ENCODE measurements around the gene AFF3.
"Not testable (repeated sequence)": the region's sequence is repeated elsewhere in the genome, so short reads cannot be mapped to it uniquely, and the experiment has no call there.

AFF3 gene

DNA sequence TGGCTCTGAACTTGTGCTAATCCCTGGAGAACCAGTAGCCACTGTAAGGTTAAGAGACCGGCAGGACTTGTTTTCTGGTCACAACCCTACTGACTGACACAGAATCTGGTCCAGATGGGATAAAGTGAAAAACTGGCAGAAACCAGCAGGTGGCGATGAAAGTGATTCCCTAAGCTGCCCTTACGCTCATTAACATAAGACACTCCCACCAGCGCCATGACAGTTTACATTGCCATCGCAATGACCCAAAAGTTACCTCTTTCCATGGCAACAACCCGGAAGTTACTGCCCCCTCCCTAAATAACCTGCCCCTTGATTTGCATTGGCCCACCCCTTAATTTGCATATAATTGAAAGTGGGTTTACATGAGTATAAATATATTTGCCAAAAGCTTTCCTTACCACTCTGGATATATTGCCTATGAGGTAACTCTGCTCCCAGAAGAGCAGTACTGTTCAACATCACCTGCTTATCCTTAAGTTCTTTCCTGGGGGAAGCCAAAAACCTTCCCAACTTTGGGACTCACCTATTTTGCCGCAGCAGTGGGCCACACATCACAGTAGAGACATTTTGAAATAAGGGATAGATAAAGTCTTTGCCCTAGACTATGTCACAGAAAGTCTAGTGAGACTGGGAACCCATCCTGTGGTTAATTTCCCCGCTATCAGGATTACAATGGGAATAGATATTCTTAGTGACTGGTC, 35.8 kb upstream of the AFF3 start:
- Histone ChIP-seq H3K36me3 (ENCODE audit: control insufficient read depth in 2 of 2, insufficient read depth in 2 of 2, low read length in 2 of 2) (no peaks in the 10 kb centered on the region), H3K4me3 (ENCODE audit: low read length in 2 of 2) (no peak overlapping the region), H3K9me3 (ENCODE audit: control insufficient read depth in 2 of 2, low read length in 2 of 2) (no peaks in the 10 kb centered on the region), H3K27me3 (ENCODE audit: control insufficient read depth in 1 of 2, insufficient read depth in 2 of 2, low read length in 2 of 2) (no peaks in the 10 kb centered on the region), H3K27ac (ENCODE audit: low read length) (no peak overlapping the region), H3K9ac (ENCODE audit: low read length in 2 of 2) (no peak overlapping the region), H3K4me1 (ENCODE audit: control insufficient read depth, insufficient read depth, low read length) (no peaks in the 10 kb centered on the region)

GRCh38 chr2:100176925-100177324, 34.5 kb upstream of the AFF3 start:
- H3K9me3 ChIP-seq (ENCODE audit: control insufficient read depth in 2 of 2, low read length in 2 of 2): no peaks in the 10 kb centered on the region
- H3K9ac ChIP-seq (ENCODE audit: low read length in 2 of 2): no peak overlapping the region
- H3K4me1 ChIP-seq (ENCODE audit: control insufficient read depth, insufficient read depth, low read length): no peaks in the 10 kb centered on the region
- no peak overlapping the region for H3K27ac ChIP-seq (ENCODE audit: low read length)
- H3K36me3 ChIP-seq (ENCODE audit: control insufficient read depth in 2 of 2, insufficient read depth in 2 of 2, low read length in 2 of 2): no peaks in the 10 kb centered on the region
- H3K4me3 ChIP-seq (ENCODE audit: low read length in 2 of 2): no peak overlapping the region
- no peaks in the 10 kb centered on the region for H3K27me3 ChIP-seq (ENCODE audit: control insufficient read depth in 1 of 2, insufficient read depth in 2 of 2, low read length in 2 of 2)

DNA sequence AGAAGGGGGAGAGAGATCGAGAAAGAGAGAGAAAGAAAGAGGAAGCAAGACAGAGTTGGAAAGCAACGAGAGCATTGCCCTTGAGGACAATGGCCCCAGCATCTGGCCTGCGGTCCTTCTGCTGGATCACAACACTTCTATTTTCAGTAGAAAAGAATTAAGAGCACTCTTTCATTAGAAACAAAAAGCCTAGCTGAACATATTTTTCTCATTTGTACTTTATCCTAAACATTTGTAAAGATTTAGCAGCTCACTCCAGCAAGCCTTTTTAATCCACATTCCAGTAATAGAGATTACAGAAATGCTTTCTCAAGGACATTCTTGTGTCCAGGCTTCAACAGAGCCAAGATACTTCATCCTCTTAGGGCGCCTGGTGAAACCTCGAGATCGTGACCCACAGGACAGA, 31.6 kb upstream of the AFF3 start:
- Histone ChIP-seq H3K27ac (ENCODE audit: low read length) (no peak overlapping the region), H3K9ac (ENCODE audit: low read length in 2 of 2) (no peak overlapping the region), H3K4me3 (ENCODE audit: low read length in 2 of 2) (no peak overlapping the region), H3K27me3 (ENCODE audit: control insufficient read depth in 1 of 2, insufficient read depth in 2 of 2, low read length in 2 of 2) (no peaks in the 10 kb centered on the region), H3K9me3 (ENCODE audit: control insufficient read depth in 2 of 2, low read length in 2 of 2) (no peaks in the 10 kb centered on the region), H3K4me1 (ENCODE audit: control insufficient read depth, insufficient read depth, low read length) (no peaks in the 10 kb centered on the region), H3K36me3 (ENCODE audit: control insufficient read depth in 2 of 2, insufficient read depth in 2 of 2, low read length in 2 of 2) (no peaks in the 10 kb centered on the region)

GRCh38 chr2:100166701-100167100, 24.3 kb upstream of the AFF3 start:
- no peaks in the 10 kb centered on the region for H3K36me3 ChIP-seq (ENCODE audit: control insufficient read depth in 2 of 2, insufficient read depth in 2 of 2, low read length in 2 of 2)
- no peaks in the 10 kb centered on the region for H3K4me1 ChIP-seq (ENCODE audit: control insufficient read depth, insufficient read depth, low read length)
- H3K9me3 ChIP-seq (ENCODE audit: control insufficient read depth in 2 of 2, low read length in 2 of 2): no peaks in the 10 kb centered on the region
- H3K27ac ChIP-seq (ENCODE audit: low read length): no peak overlapping the region
- no peaks in the 10 kb centered on the region for H3K27me3 ChIP-seq (ENCODE audit: control insufficient read depth in 1 of 2, insufficient read depth in 2 of 2, low read length in 2 of 2)
- H3K4me3 ChIP-seq (ENCODE audit: low read length in 2 of 2): no peak overlapping the region
- no peak overlapping the region for H3K9ac ChIP-seq (ENCODE audit: low read length in 2 of 2)

DNA sequence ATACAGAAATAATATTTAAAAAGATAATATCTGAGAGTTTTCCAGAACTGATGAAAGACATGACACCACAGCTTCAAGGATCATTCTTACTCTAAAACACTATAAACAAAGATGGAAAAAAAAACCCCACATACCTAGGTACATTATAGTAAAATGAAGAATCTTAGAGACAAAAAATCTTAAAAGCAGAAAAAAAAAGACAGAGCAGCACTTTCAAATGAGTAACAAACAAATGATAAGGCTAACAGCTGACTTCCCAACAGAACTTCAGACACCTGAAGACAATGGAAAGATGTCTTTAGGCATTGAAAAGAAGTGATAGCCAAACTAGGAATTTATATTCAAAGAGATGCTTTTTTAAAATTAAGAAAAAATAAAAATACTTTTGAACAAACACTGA, 21.2 kb upstream of the AFF3 start:
- Histone ChIP-seq H3K36me3 (ENCODE audit: control insufficient read depth in 2 of 2, insufficient read depth in 2 of 2, low read length in 2 of 2) (no peaks in the 10 kb centered on the region), H3K9me3 (ENCODE audit: control insufficient read depth in 2 of 2, low read length in 2 of 2) (no peaks in the 10 kb centered on the region), H3K4me3 (ENCODE audit: low read length in 2 of 2) (no peak overlapping the region), H3K27ac (ENCODE audit: low read length) (no peak overlapping the region), H3K9ac (ENCODE audit: low read length in 2 of 2) (no peak overlapping the region), H3K27me3 (ENCODE audit: control insufficient read depth in 1 of 2, insufficient read depth in 2 of 2, low read length in 2 of 2) (no peaks in the 10 kb centered on the region), H3K4me1 (ENCODE audit: control insufficient read depth, insufficient read depth, low read length) (no peaks in the 10 kb centered on the region)

- Histone ChIP-seq H3K4me1 (ENCODE audit: control insufficient read depth, insufficient read depth, low read length) (no peaks in the 10 kb centered on the region), H3K27me3 (ENCODE audit: control insufficient read depth in 1 of 2, insufficient read depth in 2 of 2, low read length in 2 of 2) (no peaks in the 10 kb centered on the region), H3K4me3 (ENCODE audit: low read length in 2 of 2) (no peak overlapping the region), H3K36me3 (ENCODE audit: control insufficient read depth in 2 of 2, insufficient read depth in 2 of 2, low read length in 2 of 2) (no peaks in the 10 kb centered on the region), H3K9ac (ENCODE audit: low read length in 2 of 2) (no peak overlapping the region), H3K9me3 (ENCODE audit: control insufficient read depth in 2 of 2, low read length in 2 of 2) (no peaks in the 10 kb centered on the region), H3K27ac (ENCODE audit: low read length) (no peak overlapping the region)
Observed at GRCh38 chr2:100161945-100162620, 19.7 kb upstream of the AFF3 start.

DNA sequence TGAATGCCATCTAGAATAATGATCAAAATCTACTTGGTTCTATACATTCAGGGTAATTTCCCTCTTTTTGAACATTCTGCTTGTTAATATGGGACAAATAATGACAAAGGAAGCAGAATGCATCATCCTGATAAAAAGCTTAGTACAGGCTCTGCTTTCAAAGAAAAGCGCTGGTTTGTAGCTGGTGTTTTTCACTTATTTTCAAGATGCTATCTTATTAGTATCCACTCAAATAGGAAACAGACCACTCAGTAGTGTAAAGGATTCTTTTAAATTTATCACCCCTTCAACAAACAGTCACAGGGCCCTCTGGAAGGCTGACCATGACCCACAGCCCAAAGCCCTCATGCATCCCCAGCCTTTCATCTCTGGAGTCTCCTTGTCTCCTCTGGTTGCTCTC, 18.0 kb upstream of the AFF3 start:
- H3K27me3 ChIP-seq (ENCODE audit: control insufficient read depth in 1 of 2, insufficient read depth in 2 of 2, low read length in 2 of 2): no peaks in the 10 kb centered on the region
- no peaks in the 10 kb centered on the region for H3K4me1 ChIP-seq (ENCODE audit: control insufficient read depth, insufficient read depth, low read length)
- no peaks in the 10 kb centered on the region for H3K9me3 ChIP-seq (ENCODE audit: control insufficient read depth in 2 of 2, low read length in 2 of 2)
- H3K27ac ChIP-seq (ENCODE audit: low read length): no peak overlapping the region
- H3K9ac ChIP-seq (ENCODE audit: low read length in 2 of 2): no peak overlapping the region
- H3K4me3 ChIP-seq (ENCODE audit: low read length in 2 of 2): no peak overlapping the region
- no peaks in the 10 kb centered on the region for H3K36me3 ChIP-seq (ENCODE audit: control insufficient read depth in 2 of 2, insufficient read depth in 2 of 2, low read length in 2 of 2)

GRCh38 chr2:100151832-100152231, 9.4 kb upstream of the AFF3 start:
- H3K36me3 ChIP-seq (ENCODE audit: control insufficient read depth in 2 of 2, insufficient read depth in 2 of 2, low read length in 2 of 2); H3K27ac ChIP-seq (ENCODE audit: low read length); H3K9me3 ChIP-seq (ENCODE audit: control insufficient read depth in 2 of 2, low read length in 2 of 2); H3K4me3 ChIP-seq (ENCODE audit: low read length in 2 of 2); H3K4me1 ChIP-seq (ENCODE audit: control insufficient read depth, insufficient read depth, low read length); H3K9ac ChIP-seq (ENCODE audit: low read length in 2 of 2); H3K27me3 ChIP-seq (ENCODE audit: control insufficient read depth in 1 of 2, insufficient read depth in 2 of 2, low read length in 2 of 2): not testable (repeated sequence)

GRCh38 chr2:100151310-100151709, 8.9 kb upstream of the AFF3 start:
- Histone ChIP-seq H3K4me3 (ENCODE audit: low read length in 2 of 2) (no peak overlapping the region), H3K36me3 (ENCODE audit: control insufficient read depth in 2 of 2, insufficient read depth in 2 of 2, low read length in 2 of 2) (no peaks in the 10 kb centered on the region), H3K27ac (ENCODE audit: low read length) (no peak overlapping the region), H3K4me1 (ENCODE audit: control insufficient read depth, insufficient read depth, low read length) (no peaks in the 10 kb centered on the region), H3K9ac (ENCODE audit: low read length in 2 of 2) (no peak overlapping the region), H3K9me3 (ENCODE audit: control insufficient read depth in 2 of 2, low read length in 2 of 2) (no peaks in the 10 kb centered on the region), H3K27me3 (ENCODE audit: control insufficient read depth in 1 of 2, insufficient read depth in 2 of 2, low read length in 2 of 2) (no peaks in the 10 kb centered on the region)

DNA sequence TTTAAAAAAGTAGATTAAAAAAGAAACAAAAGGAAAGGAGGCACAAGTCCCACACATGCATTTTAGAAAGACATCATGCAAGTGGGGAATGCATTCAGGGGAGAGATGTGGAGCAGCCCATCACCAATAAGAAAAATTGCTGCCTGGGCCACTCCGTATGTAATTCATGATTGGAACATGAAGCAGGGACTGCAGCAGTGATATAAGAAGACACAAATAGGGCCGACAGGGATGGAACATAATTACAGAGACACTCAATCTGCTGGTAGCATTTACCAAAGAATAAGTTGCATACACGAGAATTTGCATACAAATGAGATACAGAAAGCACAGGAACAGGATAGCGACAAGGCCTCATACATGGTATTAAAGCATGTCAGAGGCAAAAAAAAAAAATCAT, 6.5 kb upstream of the AFF3 start:
- Histone ChIP-seq H3K27me3 (ENCODE audit: control insufficient read depth in 1 of 2, insufficient read depth in 2 of 2, low read length in 2 of 2) (no peaks in the 10 kb centered on the region), H3K36me3 (ENCODE audit: control insufficient read depth in 2 of 2, insufficient read depth in 2 of 2, low read length in 2 of 2) (no peaks in the 10 kb centered on the region), H3K9me3 (ENCODE audit: control insufficient read depth in 2 of 2, low read length in 2 of 2) (no peaks in the 10 kb centered on the region), H3K4me1 (ENCODE audit: control insufficient read depth, insufficient read depth, low read length) (no peaks in the 10 kb centered on the region), H3K4me3 (ENCODE audit: low read length in 2 of 2) (no peak overlapping the region), H3K9ac (ENCODE audit: low read length in 2 of 2) (no peak overlapping the region), H3K27ac (ENCODE audit: low read length) (no peak overlapping the region)

DNA sequence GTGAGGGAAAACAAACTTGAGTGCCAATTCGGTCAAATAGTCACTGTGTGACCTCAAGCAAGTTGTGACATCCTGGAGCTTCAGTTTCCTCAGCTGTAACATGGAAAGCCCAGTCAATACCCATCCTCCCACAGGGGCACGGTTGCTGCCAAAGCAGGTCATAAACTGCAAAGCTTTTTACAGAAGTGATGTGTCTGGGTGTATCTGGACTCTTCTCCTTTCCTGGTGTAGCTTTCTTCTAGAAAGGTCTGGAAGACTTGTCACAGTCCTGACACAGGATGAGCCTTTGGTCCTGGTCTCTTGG, 4.2 kb upstream of the AFF3 start:
- Histone ChIP-seq H3K27me3 (ENCODE audit: control insufficient read depth in 1 of 2, insufficient read depth in 2 of 2, low read length in 2 of 2) (no peaks in the 10 kb centered on the region), H3K4me1 (ENCODE audit: control insufficient read depth, insufficient read depth, low read length) (no peaks in the 10 kb centered on the region), H3K4me3 (ENCODE audit: low read length in 2 of 2) (no peak overlapping the region), H3K9me3 (ENCODE audit: control insufficient read depth in 2 of 2, low read length in 2 of 2) (no peaks in the 10 kb centered on the region), H3K9ac (ENCODE audit: low read length in 2 of 2) (no peak overlapping the region), H3K36me3 (ENCODE audit: control insufficient read depth in 2 of 2, insufficient read depth in 2 of 2, low read length in 2 of 2) (no peaks in the 10 kb centered on the region), H3K27ac (ENCODE audit: low read length) (no peak overlapping the region)
